Measurements from ENCODE around the gene OSBPL1A.

DNA sequence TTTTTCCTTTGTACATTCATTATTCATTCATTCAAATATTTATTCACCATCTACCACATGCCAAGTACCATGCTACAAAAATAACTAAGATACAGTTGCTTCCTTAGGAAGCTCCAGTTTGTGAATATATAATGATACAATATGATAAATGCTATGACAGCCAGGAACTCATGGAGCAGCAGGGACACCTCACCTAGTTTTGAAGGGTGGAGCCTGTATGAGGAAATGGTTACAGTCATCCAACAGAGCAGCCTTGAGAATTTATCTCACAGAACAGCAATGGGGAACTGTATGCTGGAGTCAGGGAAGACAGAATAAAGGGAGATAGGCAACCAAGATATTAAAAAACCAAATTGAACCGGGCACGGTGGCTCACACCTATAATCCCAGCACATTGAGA lies 124.0 kb downstream of the OSBPL1A start:
- no peak for TF ChIP-seq CBX8 (IDR thresholded peaks at IDR 0.05; ENCODE audit: borderline replicate concordance, low read depth, low read length)
- no peak for TF ChIP-seq TBP (IDR thresholded peaks at IDR 0.05; ENCODE audit: low read depth, low read length)
- TF ChIP-seq, protein P1, sequence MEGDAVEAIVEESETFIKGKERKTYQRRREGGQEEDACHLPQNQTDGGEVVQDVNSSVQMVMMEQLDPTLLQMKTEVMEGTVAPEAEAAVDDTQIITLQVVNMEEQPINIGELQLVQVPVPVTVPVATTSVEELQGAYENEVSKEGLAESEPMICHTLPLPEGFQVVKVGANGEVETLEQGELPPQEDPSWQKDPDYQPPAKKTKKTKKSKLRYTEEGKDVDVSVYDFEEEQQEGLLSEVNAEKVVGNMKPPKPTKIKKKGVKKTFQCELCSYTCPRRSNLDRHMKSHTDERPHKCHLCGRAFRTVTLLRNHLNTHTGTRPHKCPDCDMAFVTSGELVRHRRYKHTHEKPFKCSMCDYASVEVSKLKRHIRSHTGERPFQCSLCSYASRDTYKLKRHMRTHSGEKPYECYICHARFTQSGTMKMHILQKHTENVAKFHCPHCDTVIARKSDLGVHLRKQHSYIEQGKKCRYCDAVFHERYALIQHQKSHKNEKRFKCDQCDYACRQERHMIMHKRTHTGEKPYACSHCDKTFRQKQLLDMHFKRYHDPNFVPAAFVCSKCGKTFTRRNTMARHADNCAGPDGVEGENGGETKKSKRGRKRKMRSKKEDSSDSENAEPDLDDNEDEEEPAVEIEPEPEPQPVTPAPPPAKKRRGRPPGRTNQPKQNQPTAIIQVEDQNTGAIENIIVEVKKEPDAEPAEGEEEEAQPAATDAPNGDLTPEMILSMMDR (IDR thresholded peaks at IDR 0.05; ENCODE audit: control extremely low read depth in 1 of 3, insufficient read depth in 1 of 3, low read depth in 1 of 3, low read length in 3 of 3): no peak
- TF ChIP-seq RBBP5 (IDR thresholded peaks at IDR 0.05; ENCODE audit: borderline replicate concordance, low read depth, low read length): no peak
- TF ChIP-seq, protein P2, sequence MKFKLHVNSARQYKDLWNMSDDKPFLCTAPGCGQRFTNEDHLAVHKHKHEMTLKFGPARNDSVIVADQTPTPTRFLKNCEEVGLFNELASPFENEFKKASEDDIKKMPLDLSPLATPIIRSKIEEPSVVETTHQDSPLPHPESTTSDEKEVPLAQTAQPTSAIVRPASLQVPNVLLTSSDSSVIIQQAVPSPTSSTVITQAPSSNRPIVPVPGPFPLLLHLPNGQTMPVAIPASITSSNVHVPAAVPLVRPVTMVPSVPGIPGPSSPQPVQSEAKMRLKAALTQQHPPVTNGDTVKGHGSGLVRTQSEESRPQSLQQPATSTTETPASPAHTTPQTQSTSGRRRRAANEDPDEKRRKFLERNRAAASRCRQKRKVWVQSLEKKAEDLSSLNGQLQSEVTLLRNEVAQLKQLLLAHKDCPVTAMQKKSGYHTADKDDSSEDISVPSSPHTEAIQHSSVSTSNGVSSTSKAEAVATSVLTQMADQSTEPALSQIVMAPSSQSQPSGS (IDR thresholded peaks at IDR 0.05; ENCODE audit: low read length): no peak
- TF ChIP-seq POLR2A (IDR thresholded peaks at IDR 0.05; ENCODE audit: control extremely low read depth in 1 of 2, low read depth in 2 of 2, low read length in 2 of 2): no peak
- no peak for TF ChIP-seq GTF2F1 (IDR thresholded peaks at IDR 0.05; ENCODE audit: borderline replicate concordance, low read depth, low read length)
- TF ChIP-seq POLR2AphosphoS5 (IDR thresholded peaks at IDR 0.05; ENCODE audit: low read depth, low read length): no peak
